GM18867 (cell line): ENCODE results near the gene TNFAIP1.

Experiments
- ATAC-seq: cut with Tn5 transposase; IDR thresholded peaks from one replicate; pipeline ENCODE4 v1.9.1; 2021; ENCODE audit warnings: mild to moderate bottlenecking, moderate library complexity; ENCODE audit not compliant: unreplicated experiment

Gene TNFAIP1

DNA sequence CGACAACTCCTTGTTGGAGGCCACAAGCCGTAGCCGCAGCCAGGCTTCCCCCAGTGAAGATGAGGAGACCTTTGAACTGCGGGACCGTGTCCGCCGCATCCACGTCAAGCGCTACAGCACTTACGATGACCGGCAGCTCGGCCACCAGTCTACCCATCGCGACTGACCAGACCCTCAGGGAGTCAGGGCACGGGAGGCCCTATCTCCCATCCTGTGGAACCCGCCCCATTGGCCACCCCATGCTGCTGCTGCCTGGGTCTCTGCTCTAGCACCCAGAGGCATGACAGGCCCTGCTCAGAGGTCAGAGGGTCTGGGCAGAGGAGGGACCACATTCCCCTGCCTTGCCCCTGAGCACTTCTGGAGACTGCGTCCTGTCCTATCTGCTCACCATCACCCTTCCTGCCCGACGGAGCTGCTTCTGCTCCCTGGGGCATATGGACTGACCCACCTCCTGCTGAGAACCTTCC lies 8.9 kb downstream of the TNFAIP1 start:
- no peak for ATAC-seq

GRCh38 chr17:28345419-28346198 lies 10.0 kb downstream of the TNFAIP1 start:
- ATAC-seq = no peak

DNA sequence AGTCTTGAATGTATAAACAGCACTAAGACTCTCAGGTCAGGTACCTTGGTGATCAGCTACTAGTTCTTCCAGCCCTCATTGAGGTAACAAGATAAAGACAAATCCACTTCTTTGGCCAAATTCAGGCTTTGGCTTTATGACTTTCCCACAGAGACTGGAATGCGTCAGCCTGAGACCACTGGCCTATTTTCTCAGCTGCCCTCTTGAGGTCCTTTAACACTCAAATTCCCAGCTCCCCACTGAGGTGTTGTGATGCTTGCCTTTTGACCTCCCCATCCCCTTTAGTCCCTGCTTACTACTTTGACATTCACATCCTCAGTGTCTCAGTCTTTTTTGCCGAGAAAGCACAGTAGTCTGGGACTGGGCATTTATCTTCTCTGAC lies 10.6 kb downstream of the TNFAIP1 start:
- no peak for ATAC-seq

DNA sequence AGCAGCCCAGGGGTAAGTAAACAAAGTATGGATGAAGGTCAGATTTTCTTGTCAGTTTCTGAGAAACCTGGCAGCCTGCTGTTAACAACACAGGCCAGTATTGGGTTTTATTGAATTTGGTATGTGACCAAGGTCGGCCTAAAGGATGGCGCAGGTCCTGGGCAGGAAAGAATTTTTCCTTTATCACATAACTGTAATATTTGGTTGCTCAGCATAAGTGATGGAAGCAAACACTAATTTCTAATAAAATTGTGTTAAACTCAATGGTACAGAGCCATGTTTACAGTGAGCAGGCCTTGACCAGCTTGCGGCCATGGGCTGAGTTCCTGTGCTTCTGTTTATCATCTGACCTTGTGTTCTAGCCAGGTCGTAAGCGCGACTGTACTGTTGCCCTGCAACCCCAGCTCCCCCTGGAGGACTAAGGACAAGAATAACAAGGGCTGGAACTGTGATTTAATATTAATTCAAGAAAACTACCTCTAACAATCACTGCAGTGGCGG lies 11.2 kb downstream of the TNFAIP1 start:
- ATAC-seq = no peak

DNA sequence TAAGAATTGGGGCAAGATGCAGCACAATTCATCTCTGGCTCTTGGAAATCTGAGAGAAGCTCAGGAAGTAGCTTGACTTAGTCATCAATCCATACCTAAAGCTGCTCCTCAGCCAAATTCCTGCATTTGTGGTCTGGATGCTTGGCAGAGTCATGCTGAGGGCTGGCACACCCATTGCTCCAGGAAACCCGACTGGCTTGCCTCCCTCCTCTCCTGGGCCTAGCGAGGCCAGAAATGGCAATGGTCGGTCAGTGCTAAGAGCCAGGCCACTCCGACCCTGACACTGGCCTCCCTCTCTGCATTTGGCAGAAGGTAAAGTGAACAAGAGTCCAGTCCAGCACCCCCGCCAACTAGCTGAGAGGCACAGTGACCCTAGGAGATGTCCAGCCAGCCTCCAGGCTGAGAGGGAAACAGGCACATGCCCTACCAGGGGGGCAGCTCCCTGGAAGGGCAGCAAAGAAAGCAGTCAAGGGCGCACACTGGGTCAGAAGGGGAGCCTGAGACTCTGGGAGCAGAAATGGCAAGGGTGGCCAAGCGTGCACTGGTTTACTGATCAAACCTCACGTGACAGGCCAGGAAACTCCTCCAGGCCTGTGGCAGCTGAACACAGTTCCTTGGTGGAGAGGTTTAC lies 11.8 kb downstream of the TNFAIP1 start:
- no peak for ATAC-seq

DNA sequence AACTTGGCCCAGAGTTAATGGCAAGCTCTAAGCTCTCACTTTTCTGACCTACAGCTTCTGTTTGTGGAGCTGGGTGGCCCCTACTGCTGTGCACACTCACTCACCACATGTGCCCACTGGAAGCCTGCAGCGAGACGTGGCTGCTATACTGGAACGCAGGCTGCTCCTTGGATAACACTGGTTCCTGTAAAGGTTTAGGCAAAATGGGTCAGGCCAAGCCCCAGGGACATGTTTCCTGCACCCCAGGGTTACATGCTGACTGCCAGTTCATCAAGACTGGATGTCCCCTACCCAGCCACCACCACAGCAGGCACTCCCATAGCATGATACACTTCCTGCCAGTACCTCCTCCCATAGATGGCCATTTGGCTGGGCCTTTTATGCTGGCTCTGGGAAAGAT lies 13.4 kb downstream of the TNFAIP1 start:
- no peak for ATAC-seq

GRCh38 chr17:28350271-28350670 lies 14.7 kb downstream of the TNFAIP1 start:
- ATAC-seq = no peak

DNA sequence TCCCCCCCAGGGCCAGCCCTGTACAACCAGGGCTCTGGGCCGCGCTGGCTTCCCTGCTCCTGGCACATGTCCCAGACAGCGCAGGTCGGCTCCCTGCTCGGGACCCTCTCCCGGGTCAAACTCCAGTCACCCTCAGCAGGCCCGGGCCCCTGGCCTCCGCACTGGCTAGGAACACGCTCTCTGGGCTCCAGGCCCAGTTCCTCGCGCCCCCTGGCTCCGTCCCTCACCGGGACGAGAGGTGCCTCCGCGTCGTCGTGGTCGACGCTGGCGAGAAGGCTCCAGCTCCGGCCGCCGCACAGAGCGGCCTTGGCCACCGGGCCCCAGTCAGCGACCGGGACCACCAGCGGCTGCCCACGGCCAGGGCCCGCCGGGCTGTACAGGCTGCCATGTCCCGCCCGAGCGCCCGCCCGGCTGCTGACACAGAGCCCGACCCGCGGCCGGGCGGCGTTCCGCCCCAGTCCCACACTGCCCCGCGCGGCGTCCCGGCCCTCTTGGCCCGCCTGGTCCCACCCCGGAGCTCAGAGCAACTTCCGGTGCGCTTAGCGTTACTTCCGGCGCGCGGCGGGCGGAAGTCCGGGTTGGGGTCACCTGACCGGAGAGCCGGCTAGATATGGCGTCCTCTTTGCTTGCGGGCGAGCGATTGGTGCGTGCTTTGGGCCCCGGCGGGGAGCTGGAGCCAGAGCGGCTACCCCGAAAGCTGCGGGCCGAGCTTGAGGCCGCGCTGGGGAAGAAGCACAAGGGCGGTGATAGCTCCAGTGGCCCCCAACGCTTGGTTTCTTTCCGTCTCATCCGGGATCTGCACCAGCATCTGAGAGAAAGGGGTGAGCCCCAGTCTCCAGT lies 21.7 kb downstream of the TNFAIP1 start, which contains the start of gene POLDIP2:
Gene POLDIP2, minus strand, starts transcription at position 467 of the 840 bp plus-strand sequence. Its CDS starts 79 bp downstream, at position 388.
- peak; percentile 96 for ATAC-seq

DNA sequence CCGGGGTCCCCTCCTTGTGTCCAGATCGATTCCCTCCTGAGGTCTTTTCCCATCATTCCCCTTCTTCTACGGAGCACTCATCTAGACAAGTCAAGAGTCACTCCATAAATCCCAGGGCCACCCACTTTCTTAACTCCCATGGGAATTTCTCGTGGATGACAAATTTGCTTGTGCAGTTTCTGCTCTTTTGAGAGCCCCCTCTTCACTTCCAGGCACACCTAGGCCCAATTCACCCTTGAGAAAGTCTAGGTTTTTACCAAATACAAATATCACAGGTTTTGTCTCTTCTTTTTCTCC lies 22.3 kb downstream of the TNFAIP1 start:
- ATAC-seq = no peak

- ATAC-seq = no peak
Measured at GRCh38 chr17:28363186-28363585, 27.6 kb downstream of the TNFAIP1 start.

- ATAC-seq = no peak
Measured at GRCh38 chr17:28363776-28364650, 28.5 kb downstream of the TNFAIP1 start.

GRCh38 chr17:28364665-28365363 lies 29.3 kb downstream of the TNFAIP1 start, which contains the start of gene SEBOX:
SEBOX (minus strand) TSS chr17:28365199; CDS start chr17:28365151, 48 bp downstream.
- no peak for ATAC-seq

DNA sequence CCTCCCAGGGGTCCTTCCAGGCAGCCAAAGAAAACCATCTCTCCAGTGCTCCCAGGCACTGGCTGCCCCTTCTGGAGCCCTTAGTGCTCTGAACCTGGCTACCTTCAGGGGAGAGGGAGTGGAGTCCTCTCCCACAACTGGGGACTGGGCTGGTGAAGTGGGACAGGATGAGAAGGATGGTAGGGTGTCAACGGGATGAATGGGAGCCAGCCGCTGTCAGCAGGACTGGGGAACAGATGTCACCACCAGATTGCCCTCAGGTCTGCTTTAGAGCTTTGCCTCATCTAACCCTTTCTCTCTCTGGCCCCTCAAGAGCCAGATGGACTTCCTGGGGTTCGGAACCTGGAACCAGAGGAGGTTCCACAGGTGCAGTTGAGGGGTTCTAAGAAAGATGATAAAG lies 29.9 kb downstream of the TNFAIP1 start:
- ATAC-seq = no peak

DNA sequence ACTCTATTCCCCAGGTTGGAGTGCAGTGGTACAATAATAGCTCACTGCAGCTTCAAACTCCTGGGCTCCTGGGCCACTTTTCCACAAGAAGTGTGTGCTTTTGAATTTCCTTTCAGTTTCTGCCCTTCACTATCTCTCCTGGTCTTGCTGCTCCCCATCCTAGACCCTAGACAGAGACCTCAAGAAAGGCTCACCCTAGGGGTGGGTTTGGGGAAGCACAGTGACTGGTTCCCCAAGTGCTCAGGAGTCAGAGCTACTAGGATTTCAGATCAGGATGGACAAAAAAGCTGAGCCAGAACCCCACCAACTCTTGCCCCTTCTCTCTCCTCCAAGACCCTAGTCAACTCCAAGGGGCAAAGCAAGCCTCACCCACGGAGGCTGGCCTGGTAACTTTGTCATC lies 31.0 kb downstream of the TNFAIP1 start:
- no peak for ATAC-seq

DNA sequence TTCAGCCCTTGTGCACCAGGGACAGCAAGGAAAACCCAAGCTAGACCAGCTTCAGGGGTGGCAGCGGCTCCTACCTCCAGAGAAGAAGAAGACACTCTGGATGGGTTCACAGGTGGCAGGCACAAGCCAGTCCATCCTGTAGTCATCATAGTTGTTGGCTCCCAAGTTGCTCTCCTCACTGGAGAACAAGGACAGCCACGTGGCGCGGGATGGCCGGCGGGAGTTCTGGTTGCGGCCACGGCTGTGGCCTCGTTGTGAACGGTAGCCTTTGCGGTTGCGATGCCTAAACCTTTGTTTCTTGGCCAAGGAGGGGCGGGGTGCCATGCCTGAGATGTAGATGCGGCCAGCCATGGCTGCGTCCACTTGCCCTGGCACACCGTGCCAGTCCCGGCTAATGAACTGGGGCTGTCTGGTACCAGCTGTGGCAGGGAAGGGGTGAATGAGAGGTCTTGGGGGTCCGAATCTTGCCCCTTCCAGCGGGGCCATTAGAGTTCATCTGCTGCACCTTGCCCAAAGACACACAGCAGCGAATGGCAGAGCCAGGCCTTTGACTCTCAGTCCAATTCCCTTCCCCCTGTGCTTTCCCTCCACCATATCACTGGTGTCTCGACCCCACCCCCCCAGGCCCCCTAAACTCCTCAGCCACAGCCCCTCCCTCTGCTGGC lies 32.2 kb downstream of the TNFAIP1 start:
- no peak for ATAC-seq

DNA sequence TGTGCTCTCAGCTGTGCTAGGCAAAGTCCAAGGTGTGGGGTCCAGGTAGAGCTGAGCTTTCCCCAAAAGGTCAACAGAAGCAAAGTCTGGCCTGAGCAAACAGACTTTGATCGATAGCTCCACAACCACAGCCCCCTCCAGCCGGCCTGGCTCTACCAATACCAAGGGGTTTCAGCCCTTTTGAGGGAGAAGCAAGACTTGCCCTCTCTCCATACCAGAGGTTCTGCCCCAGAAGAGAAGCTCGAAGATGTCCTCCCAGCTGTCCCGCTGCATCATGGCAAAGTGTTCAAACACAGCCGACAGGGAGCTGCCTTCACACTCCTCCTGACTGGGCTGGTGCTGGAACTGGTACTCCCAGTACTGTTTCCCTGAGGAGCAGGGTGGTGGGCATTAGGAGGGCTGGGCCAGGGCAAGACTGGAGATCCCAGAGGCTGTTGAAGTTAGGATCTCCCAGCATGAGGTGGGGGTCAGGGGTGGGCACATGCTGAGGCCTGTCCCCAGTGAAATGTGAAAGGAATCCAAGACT lies 32.8 kb downstream of the TNFAIP1 start:
- no peak for ATAC-seq

DNA sequence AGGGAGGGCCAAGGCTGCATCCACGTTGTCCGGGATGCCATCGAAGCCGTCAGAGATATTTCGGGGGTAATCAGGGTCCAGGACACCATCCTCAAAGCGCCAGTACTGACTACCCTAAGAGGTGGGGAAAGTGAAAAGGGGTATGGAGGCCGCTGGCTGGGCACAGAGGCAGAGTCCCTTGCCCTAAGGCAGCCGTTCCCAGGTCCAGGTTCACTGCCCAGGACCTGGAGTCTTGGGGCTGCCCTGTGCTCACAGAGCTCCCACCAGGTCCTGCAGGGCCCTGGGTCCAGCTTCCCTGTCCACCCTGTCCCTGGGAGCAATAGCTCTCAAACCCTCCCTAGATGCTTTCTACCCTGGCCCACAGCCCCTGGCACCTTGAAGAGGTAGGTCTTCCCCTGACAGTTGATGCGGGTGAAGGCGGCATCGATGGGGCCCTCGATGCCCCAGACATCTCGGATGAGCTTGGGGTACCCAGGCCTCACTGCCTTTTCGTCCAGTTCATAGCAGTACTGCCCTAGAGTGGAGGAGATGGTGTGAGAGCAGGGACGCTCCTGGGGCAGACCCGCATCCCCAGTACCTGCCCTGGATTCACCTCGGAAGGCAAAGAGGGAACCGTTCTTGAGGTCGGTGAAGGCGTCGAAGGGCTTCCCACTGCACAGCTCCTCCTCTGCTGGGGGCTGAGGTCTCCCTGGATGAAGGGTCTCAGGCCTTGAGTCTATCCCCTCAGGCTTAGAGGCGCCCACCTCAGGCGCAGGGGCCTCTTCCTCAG lies 33.5 kb downstream of the TNFAIP1 start:
- ATAC-seq = no peak

DNA sequence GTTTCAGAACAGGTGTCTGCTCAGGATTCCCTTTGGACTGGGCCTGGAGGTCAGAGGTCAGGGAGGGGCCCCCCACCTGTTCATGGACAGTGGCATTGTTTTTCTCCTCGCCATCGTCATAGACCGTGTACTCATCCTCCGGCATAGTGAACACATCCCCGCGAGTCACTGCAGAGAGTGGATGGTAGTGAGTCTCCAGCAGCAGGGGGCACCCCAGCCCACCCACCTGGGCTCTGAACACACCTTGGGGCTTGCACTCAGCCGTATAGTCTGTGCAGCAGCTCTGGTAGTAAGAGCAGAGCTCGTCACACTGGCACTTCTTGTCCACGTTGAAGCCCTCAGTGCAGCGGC lies 34.1 kb downstream of the TNFAIP1 start:
- ATAC-seq = no peak
